LNCAP (cell line): Measurements from ENCODE around the gene UGT3A1.

Source experiments
- TF ChIP-seq, protein P1 (sequence below): fragments of 450-650 bp; IDR thresholded peaks from 2 replicates; pipeline ENCODE4 v1.5.1; 2017; ENCODE audit warnings: mild to moderate bottlenecking

Gene UGT3A1, protein sequence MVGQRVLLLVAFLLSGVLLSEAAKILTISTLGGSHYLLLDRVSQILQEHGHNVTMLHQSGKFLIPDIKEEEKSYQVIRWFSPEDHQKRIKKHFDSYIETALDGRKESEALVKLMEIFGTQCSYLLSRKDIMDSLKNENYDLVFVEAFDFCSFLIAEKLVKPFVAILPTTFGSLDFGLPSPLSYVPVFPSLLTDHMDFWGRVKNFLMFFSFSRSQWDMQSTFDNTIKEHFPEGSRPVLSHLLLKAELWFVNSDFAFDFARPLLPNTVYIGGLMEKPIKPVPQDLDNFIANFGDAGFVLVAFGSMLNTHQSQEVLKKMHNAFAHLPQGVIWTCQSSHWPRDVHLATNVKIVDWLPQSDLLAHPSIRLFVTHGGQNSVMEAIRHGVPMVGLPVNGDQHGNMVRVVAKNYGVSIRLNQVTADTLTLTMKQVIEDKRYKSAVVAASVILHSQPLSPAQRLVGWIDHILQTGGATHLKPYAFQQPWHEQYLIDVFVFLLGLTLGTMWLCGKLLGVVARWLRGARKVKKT

DNA sequence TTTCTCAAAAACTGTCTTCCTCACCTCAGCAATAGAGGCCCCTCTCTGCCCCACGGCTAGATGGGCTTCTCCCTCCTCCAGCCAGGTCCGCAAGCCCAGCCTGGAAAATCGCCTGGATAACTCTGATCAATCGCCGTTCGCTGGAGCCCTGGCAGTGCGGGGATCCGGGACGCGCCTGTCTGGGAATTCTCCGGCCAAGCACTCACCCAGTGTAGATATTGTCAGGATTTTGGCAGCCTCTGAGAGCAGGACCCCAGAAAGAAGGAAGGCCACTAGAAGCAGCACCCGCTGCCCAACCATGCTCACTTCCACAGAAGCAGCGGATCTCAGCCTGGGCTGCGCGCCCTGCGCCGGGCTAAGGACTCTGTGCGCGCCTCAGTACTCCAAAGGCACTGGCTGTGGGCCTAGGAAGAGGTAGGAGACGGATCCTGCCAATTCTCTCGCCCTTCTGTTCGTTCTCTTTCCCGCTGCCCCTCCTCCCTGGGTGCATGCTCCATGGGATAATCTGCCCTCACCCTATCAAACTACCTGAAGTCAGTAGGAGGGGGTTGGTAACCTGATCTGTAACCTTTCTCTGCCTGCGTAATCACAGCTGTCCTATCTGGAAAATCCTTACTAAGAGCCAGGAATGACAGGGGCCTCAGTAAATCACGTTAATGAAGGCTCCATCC lies at the start of gene UGT3A1:
UGT3A1 (minus strand) TSS at position 450 of the 671 bp plus-strand sequence; CDS start at position 300, 150 bp downstream.
- TF ChIP-seq, protein P1, sequence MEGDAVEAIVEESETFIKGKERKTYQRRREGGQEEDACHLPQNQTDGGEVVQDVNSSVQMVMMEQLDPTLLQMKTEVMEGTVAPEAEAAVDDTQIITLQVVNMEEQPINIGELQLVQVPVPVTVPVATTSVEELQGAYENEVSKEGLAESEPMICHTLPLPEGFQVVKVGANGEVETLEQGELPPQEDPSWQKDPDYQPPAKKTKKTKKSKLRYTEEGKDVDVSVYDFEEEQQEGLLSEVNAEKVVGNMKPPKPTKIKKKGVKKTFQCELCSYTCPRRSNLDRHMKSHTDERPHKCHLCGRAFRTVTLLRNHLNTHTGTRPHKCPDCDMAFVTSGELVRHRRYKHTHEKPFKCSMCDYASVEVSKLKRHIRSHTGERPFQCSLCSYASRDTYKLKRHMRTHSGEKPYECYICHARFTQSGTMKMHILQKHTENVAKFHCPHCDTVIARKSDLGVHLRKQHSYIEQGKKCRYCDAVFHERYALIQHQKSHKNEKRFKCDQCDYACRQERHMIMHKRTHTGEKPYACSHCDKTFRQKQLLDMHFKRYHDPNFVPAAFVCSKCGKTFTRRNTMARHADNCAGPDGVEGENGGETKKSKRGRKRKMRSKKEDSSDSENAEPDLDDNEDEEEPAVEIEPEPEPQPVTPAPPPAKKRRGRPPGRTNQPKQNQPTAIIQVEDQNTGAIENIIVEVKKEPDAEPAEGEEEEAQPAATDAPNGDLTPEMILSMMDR: no peak

DNA sequence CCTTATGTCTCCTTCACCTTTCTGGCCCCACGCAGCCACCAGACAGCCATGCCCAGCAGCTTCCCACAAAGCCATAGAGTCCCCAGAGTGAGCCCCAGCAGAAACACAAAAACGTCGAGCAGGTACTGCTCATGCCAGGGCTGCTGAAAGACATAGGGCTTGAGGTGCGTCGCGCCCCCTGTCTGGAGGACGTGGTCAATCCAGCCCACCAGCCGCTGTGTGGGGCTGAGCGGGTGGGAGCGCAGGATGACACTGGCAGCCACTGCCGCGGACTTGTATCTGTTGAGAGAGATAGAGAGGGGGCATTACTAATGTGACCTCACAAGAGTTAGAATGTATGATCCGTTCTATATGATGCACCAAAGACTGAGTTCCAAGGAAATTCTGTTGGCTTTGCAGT lies 44.5 kb upstream of the UGT3A1 start:
- TF ChIP-seq, protein P1: no peak

DNA sequence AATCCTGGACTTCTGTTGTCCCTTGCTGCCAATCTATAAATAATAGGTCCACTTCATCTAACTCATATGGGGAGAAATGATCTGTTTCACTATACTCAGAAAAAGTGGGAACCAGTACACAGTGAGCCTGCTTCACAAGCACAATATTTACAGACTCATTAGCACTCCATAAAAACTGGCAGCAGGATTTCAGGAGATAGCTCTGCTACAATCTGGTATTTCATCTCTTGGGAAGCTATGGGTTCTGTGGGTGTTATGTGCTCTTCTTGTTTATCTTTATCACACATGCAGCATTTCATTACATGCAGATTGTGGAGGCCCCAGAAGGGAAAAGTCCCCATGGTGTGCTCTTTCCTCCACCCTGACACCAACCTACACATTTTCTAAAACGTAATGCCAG lies 42.3 kb upstream of the UGT3A1 start:
- TF ChIP-seq, protein P1: no peak

DNA sequence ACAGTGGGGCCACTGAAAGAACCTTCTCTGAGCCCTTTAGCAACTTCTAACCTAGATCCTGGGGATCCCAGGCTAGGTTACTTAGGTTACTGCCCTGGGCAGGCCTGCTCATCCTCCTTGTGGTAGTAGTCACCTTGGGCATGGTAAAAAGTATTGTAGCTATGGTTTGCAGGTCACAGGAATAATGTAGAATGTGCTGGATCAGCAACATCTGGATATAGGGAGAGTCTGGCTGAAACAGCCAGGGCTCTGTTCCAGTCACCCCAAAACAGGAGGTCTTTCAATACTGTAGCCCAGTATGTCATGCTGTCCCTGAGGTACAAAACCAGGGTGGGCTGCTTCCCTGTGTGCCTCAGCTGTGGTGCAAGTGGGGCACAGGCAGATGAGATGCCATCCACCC lies 41.9 kb upstream of the UGT3A1 start:
- TF ChIP-seq, protein P1: no peak

DNA sequence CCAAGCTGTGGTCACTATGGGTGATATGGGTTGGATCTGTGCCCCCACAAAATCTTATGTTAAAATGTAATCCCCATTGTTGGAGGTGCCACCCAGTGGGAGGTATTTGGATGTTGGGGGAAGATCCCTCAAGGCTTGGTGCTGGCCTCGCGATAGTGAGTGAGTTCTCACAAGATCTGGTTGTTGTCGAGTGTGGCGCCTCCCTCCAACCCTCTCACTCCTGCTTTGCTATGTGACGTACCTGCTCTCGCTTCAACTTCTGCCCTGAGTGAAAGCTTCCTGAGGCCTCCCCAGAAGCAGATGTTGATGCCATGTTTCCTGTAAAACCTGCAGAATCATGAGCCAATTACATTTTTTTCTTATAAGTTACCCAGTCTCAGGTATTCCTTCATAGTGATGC lies 40.0 kb upstream of the UGT3A1 start:
- TF ChIP-seq, protein P1: no peak

DNA sequence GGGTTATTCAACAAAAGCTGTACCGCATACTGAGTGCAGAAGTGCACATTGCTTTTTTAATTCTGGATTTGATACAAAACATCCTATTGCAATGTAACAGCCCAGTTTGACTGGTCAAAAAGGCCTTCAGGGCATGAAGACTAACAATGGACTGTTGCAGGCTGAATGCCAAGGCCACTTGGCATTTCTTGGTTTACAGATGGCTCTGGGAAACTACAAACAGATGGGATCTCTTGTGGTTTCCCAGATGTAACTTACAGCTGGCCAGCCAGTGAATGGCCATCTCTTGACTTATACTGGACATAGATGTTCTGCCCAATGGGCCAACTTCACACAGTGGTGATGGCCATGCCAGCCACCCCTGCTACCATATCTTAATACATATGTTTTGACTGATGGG lies 38.7 kb upstream of the UGT3A1 start:
- TF ChIP-seq, protein P1: no peak

DNA sequence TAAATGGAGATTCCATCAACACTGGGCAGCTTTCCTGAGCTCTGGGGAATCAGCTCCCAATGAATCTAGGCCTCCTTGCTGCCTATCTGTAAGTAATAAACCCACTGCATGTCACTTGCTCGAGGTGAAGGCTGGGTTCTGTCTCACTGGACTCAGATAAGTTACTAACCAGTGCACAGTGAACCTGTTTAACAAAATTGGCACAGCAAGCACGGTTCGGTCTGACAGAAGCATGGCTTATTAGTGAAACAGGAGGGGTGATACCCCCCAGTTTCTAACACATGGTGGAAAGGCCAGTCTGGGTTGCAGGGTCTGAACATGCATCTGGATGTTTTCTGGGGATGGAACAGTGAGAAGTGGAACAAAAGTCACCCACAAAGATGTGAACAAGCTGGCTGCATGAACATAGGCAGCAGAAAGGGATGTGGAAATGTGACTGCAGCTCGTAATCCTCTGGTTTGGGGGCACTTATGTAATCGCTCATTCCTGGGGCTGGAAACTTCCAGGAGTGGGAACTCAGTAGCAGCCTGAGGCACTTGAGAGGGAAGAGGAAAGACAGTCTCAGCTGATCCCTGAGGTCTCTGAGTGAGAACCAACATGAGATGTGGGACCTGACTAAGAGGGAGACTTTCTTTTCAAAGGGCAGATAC lies 37.8 kb upstream of the UGT3A1 start:
- TF ChIP-seq, protein P1: no peak
